ENCODE data around the gene F2RL3.

- TF ChIP-seq CTCF (IDR thresholded peaks at IDR 0.05) (no peak), POLR2AphosphoS5 (IDR thresholded peaks at IDR 0.05) (peak; percentile 4)
These were observed at the start of gene F2RL3 for GRCh38 chr19:16888629-16889365.
